Epithelial cell of alveolus of lung (primary cell): ENCODE measurements around the gene UBE2QL1. TPM values are rescaled to one million over a fixed set of nuclear protein-coding genes. Genes with fewer than 3 reads are reported as not detected.

Experiments used
- total RNA-seq: library from RNA; depleted of rRNA; stranded (reverse); fragments of >200 nt; gene quantifications from 2 replicates; pipeline ENCODE4 v1.2.1, GENCODE V29; 2015

The UBE2QL1 gene
- not detected in 2 replicates for total RNA-seq

GRCh38 chr5:6448622-6449464 is at the start of gene UBE2QL1:
UBE2QL1 (plus strand) TSS chr5:6448859; CDS start chr5:6448894, 35 bp downstream.

Other genes starting within 250 kb of the UBE2QL1 start
- gene MED10, start 70.3 kb upstream of the UBE2QL1 start, total RNA-seq, result 27.4 and 33.1 TPM in 2 replicates
- gene NSUN2, start 184.2 kb downstream of the UBE2QL1 start, total RNA-seq, result 21.8 and 26.5 TPM in 2 replicates
- 5.2 and 35.5 TPM in 2 replicates for gene SRD5A1, start 184.6 kb downstream of the UBE2QL1 start, total RNA-seq